ENCODE data around the gene CPLANE2. TPM values are rescaled to one million over a fixed set of nuclear protein-coding genes. Genes with fewer than 3 reads are reported as not detected.
A peak's percentile ranks its signal among the peaks of the same experiment; 100 is the strongest.

Gene CPLANE2
- total RNA-seq, 2 experiments from 2014 or later = 11.6 to 15.4 TPM

GRCh38 chr1:16249596-16250241, 12.7 kb upstream of the CPLANE2 start:
- CTCF ChIA-PET (ENCODE audit: unreplicated experiment) = no interaction called here
- no peak for DNase-seq (ENCODE audit: low spot score)
- intact Hi-C loops (cut with micrococcal nuclease; ENCODE audit: unreplicated experiment) = loop anchor here (5.0 to 10.0 kb wide), 2 partner anchors 65 to 103 kb away; partner anchors contain the start of gene FBXO42
- no peaks in the 10 kb centered on the region for H4K20me1 ChIP-seq (ENCODE audit: insufficient read depth, low read length)
- BruUV-seq (replicated peaks) = TSS peak; percentile 7
- H3K27ac ChIP-seq (ENCODE audit: low read depth, low read length, poor library complexity, severe bottlenecking) = peak overlapping the region; percentile 47
- no peak for TF ChIP-seq CTCF (conservative IDR thresholded peaks at IDR 0.05; ENCODE audit: low read length)
- TF ChIP-seq EZH2phosphoT487 (IDR thresholded peaks at IDR 0.05; ENCODE audit: borderline replicate concordance, low read depth, low read length) = no peak
- no peaks in the 10 kb centered on the region for H3K79me2 ChIP-seq (ENCODE audit: insufficient read depth, low read depth, low read length)
- peak overlapping the region; percentile 44 for H3K4me2 ChIP-seq (ENCODE audit: low read length)
- no peaks in the 10 kb centered on the region for H3K9me2 ChIP-seq (ENCODE audit: insufficient read depth, low read length)
- H2AFZ ChIP-seq (ENCODE audit: low read length) = no peak overlapping the region
- no peaks in the 10 kb centered on the region for H3K9me3 ChIP-seq (ENCODE audit: low read length)
- POLR2A ChIA-PET = interaction anchor here (0.6 to 2.5 kb wide), 3 partner anchors 12 to 112 kb away, joined by 3 to 10 read pairs (median 4); partner anchors contain the start of gene CPLANE2
- H3K4me3 ChIP-seq (ENCODE audit: low read depth, low read length, poor library complexity, severe bottlenecking) = no peak overlapping the region
- peaks cover 48% of the 10 kb centered on the region; the same call in 1 of the 2 replicates for H3K36me3 ChIP-seq (ENCODE audit: insufficient read depth, low read length)
- H3K4me1 ChIP-seq (ENCODE audit: insufficient read depth, low read length, poor library complexity, severe bottlenecking) = peaks cover 20% of the 10 kb centered on the region

- CTCF ChIA-PET (ENCODE audit: unreplicated experiment) = interaction anchor here (0.6 to 1.2 kb wide), 2 partner anchors 11 to 960 kb away, joined by 3 to 4 read pairs; no protein-coding TSS in a partner anchor
- Histone ChIP-seq H3K9me3 (ENCODE audit: low read length) (no peaks in the 10 kb centered on the region), H3K4me3 (ENCODE audit: low read depth, low read length, poor library complexity, severe bottlenecking) (no peak overlapping the region), H3K9me2 (ENCODE audit: insufficient read depth, low read length) (no peaks in the 10 kb centered on the region), H2AFZ (ENCODE audit: low read length) (no peak overlapping the region), H3K36me3 (ENCODE audit: insufficient read depth, low read length) (peaks cover 39% of the 10 kb centered on the region; the same call in 1 of the 2 replicates), H3K79me2 (ENCODE audit: insufficient read depth, low read depth, low read length) (no peaks in the 10 kb centered on the region), H3K4me1 (ENCODE audit: insufficient read depth, low read length, poor library complexity, severe bottlenecking) (peaks cover 20% of the 10 kb centered on the region), H4K20me1 (ENCODE audit: insufficient read depth, low read length) (no peaks in the 10 kb centered on the region), H3K27ac (ENCODE audit: low read depth, low read length, poor library complexity, severe bottlenecking) (peak overlapping the region; percentile 47), H3K4me2 (ENCODE audit: low read length) (peak overlapping the region; percentile 44)
- intact Hi-C loops (cut with micrococcal nuclease; ENCODE audit: unreplicated experiment) = no loop called here
- BruUV-seq (replicated peaks) = no TSS peak
- peak; percentile 49 for DNase-seq (ENCODE audit: low spot score)
- POLR2A ChIA-PET = interaction anchor here (0.6 to 2.5 kb wide), 4 partner anchors 9 to 113 kb away, joined by 3 to 10 read pairs (median 4); partner anchors contain the start of gene CPLANE2
- no peak for TF ChIP-seq EZH2phosphoT487 (IDR thresholded peaks at IDR 0.05; ENCODE audit: borderline replicate concordance, low read depth, low read length)
- no peak for TF ChIP-seq CTCF (conservative IDR thresholded peaks at IDR 0.05; ENCODE audit: low read length)
Measured at GRCh38 chr1:16248603-16249516, 11.9 kb upstream of the CPLANE2 start.

All from OCI-LY7 (cell line).